NK-92 (cell line): ENCODE data around the gene UBTF.

Source experiments
- DNase-seq: peaks from one replicate; lab custom pipeline; 2025; ENCODE audit not compliant: unreplicated experiment; lab: John Stamatoyannopoulos, UW

UBTF gene

GRCh38 chr17:44197980-44198720, 21.3 kb downstream of the UBTF start:
- no peak for DNase-seq

GRCh38 chr17:44197107-44197506, 22.4 kb downstream of the UBTF start:
- DNase-seq: no peak

- DNase-seq: no peak
Observed at GRCh38 chr17:44193326-44194084, 26.0 kb downstream of the UBTF start.

- no peak for DNase-seq
Observed at GRCh38 chr17:44192750-44193149, 26.7 kb downstream of the UBTF start.

- no peak for DNase-seq
Observed at GRCh38 chr17:44191941-44192496, 27.5 kb downstream of the UBTF start.

GRCh38 chr17:44191369-44191768, 28.1 kb downstream of the UBTF start:
- no peak for DNase-seq

GRCh38 chr17:44190481-44190880, 29.0 kb downstream of the UBTF start:
- no peak for DNase-seq

- no peak for DNase-seq
Observed at GRCh38 chr17:44188576-44189403, 30.7 kb downstream of the UBTF start.

GRCh38 chr17:44187131-44187899, 32.2 kb downstream of the UBTF start:
- no peak for DNase-seq

GRCh38 chr17:44186307-44187130, 33.0 kb downstream of the UBTF start, which contains the start of gene TMUB2:
Gene TMUB2 (plus strand): TSS chr17:44186972. CDS start chr17:44187709, 737 bp downstream.
- peak; percentile 96 for DNase-seq

- no peak for DNase-seq
Observed at GRCh38 chr17:44184212-44184810, 35.2 kb downstream of the UBTF start.

- DNase-seq: no peak
Observed at GRCh38 chr17:44183024-44183423, 36.5 kb downstream of the UBTF start.

- DNase-seq: no peak
Observed at GRCh38 chr17:44178133-44178532, 41.3 kb downstream of the UBTF start.

- no peak for DNase-seq
Observed at GRCh38 chr17:44177640-44178039, 41.8 kb downstream of the UBTF start.

- DNase-seq: no peak
Observed at GRCh38 chr17:44176671-44177501, 42.6 kb downstream of the UBTF start.

GRCh38 chr17:44176257-44176656, 43.2 kb downstream of the UBTF start:
- no peak for DNase-seq

- DNase-seq: no peak
Observed at GRCh38 chr17:44174427-44174826, 45.0 kb downstream of the UBTF start.

GRCh38 chr17:44171931-44172455, 47.5 kb downstream of the UBTF start:
- DNase-seq: no peak
